GM19463 (cell line): ENCODE measurements around the gene HGS.

ENCODE experiments used
- ATAC-seq: cut with Tn5 transposase; IDR thresholded peaks from one replicate; pipeline ENCODE4 v1.9.1; 2021; ENCODE audit warnings: mild to moderate bottlenecking, moderate library complexity; ENCODE audit not compliant: unreplicated experiment

HGS gene

GRCh38 chr17:81683584-81684441, at the start of gene HGS, which contains the start of gene ARL16:
Gene HGS, plus strand, starts transcription at chr17:81684011. Its CDS starts 56 bp downstream, at chr17:81684067.
Gene ARL16, minus strand, starts transcription at chr17:81683797. Its CDS starts 44 bp downstream, at chr17:81683753.
- peak; percentile 91 for ATAC-seq

GRCh38 chr17:81635431-81635830, 48.4 kb upstream of the HGS start:
- no peak for ATAC-seq

- no peak for ATAC-seq
Measured at GRCh38 chr17:81635973-81636504, 47.8 kb upstream of the HGS start.

GRCh38 chr17:81636505-81637288, 47.1 kb upstream of the HGS start, which contains the start of the genes NPLOC4 and TSPAN10:
Gene NPLOC4, minus strand, starts transcription at chr17:81637112. Its CDS starts 182 bp downstream, at chr17:81636930.
Gene TSPAN10, plus strand, starts transcription at chr17:81637196. Its CDS starts 5,217 bp downstream, at chr17:81642413.
- peak; percentile 74 for ATAC-seq

- ATAC-seq: no peak
Measured at GRCh38 chr17:81638683-81639082, 45.1 kb upstream of the HGS start.

GRCh38 chr17:81640011-81640410, 43.8 kb upstream of the HGS start:
- no peak for ATAC-seq

- no peak for ATAC-seq
Measured at GRCh38 chr17:81641825-81642489, 41.9 kb upstream of the HGS start.

DNA sequence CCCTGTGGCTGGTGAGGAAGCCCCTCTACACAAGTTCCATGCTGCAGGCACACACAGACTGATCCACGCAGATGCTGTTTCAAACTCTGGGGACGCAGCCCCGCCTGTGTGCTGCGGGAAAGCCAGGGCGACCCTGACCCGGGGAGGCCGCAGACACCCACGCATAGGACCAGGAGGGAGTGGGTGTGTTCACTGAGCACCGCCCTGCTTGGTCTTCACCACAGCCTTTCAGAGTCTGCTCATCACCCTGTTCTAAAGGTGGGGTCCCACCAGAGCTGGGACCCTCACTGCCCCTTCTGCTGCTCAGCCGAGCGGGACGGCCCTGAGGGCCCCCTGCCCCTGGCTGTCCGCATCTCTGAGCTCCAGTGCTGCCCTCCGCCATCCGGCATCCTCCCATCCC, 39.3 kb upstream of the HGS start:
- no peak for ATAC-seq

DNA sequence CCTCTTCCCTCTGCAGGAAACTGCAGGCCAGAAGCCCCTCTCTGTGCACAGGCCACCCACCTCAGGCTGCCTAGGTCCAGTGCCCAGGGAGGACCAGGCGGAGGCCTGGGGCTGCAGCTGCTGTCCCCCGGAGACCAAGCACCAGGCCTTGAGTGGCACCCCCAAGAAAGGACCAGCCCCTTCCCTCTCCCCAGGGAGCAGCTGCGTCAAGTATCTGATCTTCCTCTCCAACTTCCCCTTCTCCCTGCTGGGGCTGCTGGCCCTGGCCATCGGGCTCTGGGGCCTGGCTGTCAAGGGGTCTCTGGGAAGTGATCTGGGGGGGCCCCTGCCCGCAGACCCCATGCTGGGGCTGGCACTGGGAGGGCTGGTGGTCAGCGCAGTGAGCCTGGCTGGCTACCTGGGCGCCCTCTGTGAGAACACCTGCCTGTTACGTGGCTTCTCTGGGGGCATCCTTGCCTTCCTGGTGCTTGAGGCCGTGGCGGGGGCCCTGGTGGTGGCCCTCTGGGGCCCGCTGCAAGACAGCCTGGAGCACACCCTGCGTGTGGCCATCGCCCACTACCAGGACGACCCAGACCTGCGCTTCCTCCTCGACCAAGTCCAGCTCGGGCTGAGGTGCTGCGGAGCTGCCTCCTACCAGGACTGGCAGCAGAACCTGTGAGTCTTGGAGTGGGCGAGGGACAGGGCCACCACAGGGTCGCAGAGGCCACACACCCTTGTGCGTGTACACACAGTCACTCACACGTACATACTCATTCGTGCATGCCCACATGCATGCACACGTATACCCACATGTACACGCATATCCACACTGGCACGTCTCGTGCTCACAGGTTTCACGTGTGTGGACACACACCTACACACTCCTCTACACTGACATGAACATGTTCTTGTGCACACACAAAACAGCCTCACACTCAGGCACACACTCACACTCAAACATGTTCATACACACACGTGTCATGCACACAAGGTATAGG, 38.5 kb upstream of the HGS start:
- no peak for ATAC-seq

- ATAC-seq: no peak
Measured at GRCh38 chr17:81646869-81647600, 36.8 kb upstream of the HGS start.

DNA sequence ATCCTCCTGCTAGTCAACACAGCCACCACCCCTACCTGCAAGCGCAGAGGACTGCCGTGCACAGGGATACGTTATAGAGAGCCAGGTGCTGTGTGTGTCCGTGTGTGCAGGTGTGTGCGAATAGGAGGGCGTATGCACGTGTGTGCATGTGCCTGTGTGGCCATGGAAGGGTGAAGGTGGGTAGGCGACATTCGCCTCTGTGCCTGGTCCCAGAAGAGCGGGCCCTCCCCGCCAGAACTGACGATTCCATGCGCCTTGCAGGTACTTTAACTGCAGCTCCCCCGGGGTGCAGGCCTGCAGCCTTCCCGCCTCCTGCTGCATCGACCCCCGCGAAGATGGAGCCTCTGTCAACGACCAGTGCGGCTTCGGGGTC, 36.2 kb upstream of the HGS start:
- ATAC-seq: no peak

DNA sequence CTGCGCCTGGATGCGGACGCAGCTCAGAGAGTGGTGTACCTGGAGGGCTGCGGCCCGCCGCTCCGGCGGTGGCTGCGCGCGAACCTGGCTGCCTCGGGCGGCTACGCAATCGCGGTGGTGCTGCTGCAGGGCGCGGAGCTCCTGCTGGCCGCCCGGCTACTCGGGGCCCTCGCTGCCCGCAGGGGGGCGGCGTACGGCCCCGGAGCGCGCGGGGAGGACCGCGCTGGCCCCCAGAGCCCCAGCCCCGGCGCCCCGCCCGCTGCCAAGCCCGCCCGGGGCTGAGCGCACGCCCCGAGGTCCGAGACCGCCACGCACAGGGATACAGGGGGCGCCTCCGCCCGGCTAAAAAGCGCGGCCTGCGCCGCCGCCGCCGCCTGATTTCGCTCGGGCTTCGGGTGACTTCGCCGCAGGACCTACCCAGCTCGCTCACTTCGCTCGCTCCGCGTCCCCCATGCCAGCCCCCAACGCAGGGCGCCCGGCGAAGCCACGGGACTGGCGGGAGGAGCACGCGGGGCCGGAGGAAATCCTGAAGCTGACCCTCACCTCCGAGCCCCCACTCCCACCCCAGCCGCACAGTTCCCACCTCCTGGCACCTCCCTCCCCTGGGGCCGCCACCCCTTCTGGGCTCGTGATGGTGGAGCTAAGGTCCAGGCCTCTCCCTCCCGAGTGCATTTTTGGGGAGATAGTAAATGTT, 35.7 kb upstream of the HGS start:
- ATAC-seq: no peak

DNA sequence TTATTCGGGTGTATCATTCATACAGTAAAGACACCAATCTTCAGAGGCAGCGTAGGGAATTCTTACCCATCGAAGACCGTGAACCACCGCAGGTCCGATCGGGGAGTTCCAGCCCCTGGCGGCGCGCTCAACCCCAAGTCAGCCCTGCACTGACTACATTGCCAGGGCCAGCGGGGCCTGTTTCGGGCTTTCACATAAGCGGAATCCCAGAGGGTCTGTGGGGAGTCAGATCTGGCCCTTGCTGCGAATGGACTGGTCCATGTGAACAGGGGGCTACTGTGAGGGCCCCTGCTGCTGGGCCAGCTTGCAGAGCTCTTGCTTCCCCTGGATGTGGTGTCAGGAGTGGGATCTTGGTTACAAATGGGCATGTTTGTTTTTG, 35.1 kb upstream of the HGS start:
- no peak for ATAC-seq

GRCh38 chr17:81650951-81651350, 32.9 kb upstream of the HGS start:
- ATAC-seq: no peak

DNA sequence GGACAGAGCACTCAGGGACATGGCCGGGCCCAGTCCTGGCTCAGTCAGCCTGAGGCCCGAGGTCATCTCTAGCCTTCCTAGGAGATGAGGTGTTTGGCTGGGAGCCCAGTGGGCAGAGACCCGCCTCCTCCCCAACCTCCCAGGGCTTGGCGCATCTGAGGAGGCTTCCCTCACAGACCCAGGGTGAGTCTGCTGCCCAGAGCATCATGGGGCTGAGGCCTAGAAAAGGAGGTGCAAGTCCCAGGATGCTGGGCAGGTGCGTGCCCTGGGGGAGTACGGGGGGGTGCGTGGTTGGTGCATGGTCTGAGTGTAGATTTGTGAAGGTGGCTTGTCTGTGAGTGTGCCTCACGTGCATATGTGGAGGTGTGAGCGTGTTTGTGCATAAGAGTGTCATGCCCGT, 32.1 kb upstream of the HGS start:
- ATAC-seq: no peak

DNA sequence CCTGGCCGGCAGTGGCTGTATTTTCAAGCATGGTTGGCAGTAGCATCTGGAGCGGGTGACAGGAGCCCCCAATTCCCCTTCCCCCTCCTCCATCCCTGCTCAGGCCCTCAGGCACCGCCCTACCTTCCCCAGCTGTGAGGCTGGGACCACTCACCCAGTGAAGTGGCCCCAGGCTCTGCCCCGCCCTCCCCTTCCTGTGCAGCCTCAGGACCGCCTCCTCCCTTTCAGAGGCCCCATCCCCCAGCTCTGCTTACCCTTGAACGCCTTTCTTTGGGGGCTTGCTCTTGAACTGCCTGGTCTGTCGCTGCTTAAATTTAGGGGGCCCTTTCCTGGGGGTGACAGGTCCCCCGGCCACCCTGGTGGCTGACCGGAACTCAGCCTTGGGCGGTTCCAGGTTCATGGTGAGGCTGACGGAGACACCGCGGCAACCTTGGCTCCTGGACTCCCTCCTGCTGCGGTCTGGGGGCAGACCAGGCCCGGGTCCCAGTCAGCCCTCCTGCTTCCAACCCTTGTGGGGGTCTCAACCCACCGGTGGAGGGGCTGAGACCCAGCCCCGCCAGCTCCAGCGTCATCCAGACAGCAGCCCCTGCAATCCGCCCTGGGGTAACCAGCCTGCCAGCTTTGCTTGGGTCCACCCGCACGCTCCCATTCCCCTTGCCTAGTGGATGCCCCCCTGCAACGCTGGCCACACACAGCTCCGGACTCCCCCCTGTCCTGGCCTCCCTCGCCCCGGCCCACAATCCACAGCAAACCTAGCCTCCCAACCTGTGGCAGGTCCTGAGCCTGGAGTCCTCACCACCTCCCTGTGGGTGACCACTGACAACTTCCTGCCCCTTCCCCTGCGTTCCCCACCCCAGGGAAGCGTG, 30.7 kb upstream of the HGS start:
- no peak for ATAC-seq

DNA sequence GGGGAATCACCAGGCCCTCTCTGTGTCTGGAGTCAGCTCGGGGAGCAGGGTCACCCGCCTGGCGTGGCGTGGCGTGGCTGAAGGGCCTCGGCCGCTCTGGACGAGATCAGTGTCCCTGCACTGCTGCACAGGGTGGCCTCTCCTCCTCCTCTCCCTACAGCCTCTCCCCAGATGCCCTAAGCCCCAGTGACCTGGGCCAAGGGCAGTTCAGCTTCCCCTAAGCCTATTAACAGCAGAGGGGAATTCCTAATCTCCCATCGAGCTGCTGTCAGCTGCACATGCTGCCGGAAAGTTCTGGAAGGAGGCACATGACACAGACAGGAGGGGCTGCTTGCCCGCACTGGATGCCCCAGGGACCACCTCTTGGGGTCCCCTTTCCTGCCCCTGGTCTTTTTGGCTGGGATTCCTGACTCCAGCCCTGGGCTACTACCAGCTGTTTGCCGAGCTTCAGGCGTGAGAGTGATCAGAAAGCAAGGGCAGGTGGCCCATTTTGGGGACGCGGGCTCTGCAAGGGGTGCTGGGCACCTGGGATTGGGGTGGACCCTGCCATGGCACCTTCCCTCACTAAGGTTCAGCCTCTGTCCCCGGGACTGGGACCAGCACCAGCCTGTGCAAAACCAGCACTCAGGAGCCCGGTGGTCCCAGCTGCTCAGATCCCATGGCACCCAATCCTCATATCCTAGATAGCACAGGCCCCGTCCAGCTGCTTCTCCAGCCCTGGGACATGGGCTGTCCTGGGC, 28.3 kb upstream of the HGS start:
- no peak for ATAC-seq
